IMR-90 (cell line): ENCODE data around the gene GUCY2D. TPM values are rescaled to one million over a fixed set of nuclear protein-coding genes. Genes with fewer than 3 reads are reported as not detected.

Source experiments
- ATAC-seq: fragments of 200-7000 bp; cut with Tn5 transposase; 2 replicates; pipeline ENCODE4 v1.9.1; 2020; ENCODE audit warnings: low read depth, mild to moderate bottlenecking, moderate library complexity
- BruUV-seq: library from RNA; stranded (reverse); fragments of 400-500 nt; replicated peaks from 2 replicates; lab custom pipeline; 2021; lab: Mats Ljungman, UMichigan
- CTCF ChIA-PET: fragments of 300-600 bp; formaldehyde crosslinking; extraction: SDS; loops from one replicate; lab custom pipeline; 2021; ENCODE audit warnings: antibody characterized with exemption; lab: Yijun Ruan, JAX
- POLR2A ChIA-PET: fragments of 300-600 bp; sonication (Branson Sonifier 250); formaldehyde crosslinking; loops from one replicate; lab custom pipeline; 2022; ENCODE audit warnings: antibody characterized with exemption; ENCODE audit not compliant: unreplicated experiment; lab: Charles Lee
- DNase-seq: peaks from one replicate; pipeline ENCODE4 v3.0.0; 2013
- H2AFZ ChIP-seq: replicated peaks from 2 replicates; pipeline ENCODE3; 2013; ENCODE audit warnings: low read length, mild to moderate bottlenecking; ENCODE audit not compliant: poor library complexity
- H2AK5ac ChIP-seq: 2 replicates; pipeline ENCODE4 v1.6.1; 2013; ENCODE audit warnings: low read depth, low read length, inconsistent platforms
- H2AK9ac ChIP-seq: replicated peaks from 2 replicates; pipeline ENCODE3; 2013; ENCODE audit warnings: mild to moderate bottlenecking, low read depth, low read length, moderate library complexity; ENCODE audit not compliant: poor library complexity
- H2BK120ac ChIP-seq: 2 replicates; pipeline ENCODE4 v1.6.1; 2013; ENCODE audit warnings: low read depth, low read length, inconsistent platforms
- H2BK15ac ChIP-seq: 3 replicates; pipeline ENCODE4 v1.6.1; 2013; ENCODE audit warnings: low read depth, low read length, inconsistent platforms
- H2BK20ac ChIP-seq: 2 replicates; pipeline ENCODE4 v1.6.1; 2013; ENCODE audit warnings: low read depth, mild to moderate bottlenecking, inconsistent platforms, low read length, moderate library complexity
- H2BK5ac ChIP-seq: 2 replicates; pipeline ENCODE4 v1.6.1; 2013; ENCODE audit warnings: mild to moderate bottlenecking, low read depth, low read length, inconsistent platforms; ENCODE audit not compliant: poor library complexity, severe bottlenecking
- H3K14ac ChIP-seq: replicated peaks from 2 replicates; pipeline ENCODE4 v1.6.1; 2013; ENCODE audit warnings: low read depth, low read length, inconsistent platforms
- H3K18ac ChIP-seq: 2 replicates; pipeline ENCODE4 v1.6.1; 2013; ENCODE audit warnings: low read depth, low read length, control low read depth
- H3K23ac ChIP-seq: 2 replicates; pipeline ENCODE4 v1.6.1; 2013; ENCODE audit warnings: low read depth, low read length, inconsistent platforms
- H3K27ac ChIP-seq: 2 replicates; pipeline ENCODE4 v1.5.1; 2013; ENCODE audit warnings: mild to moderate bottlenecking, control low read depth, low read length; ENCODE audit not compliant: insufficient read depth
- H3K27me3 ChIP-seq: 2 replicates; pipeline ENCODE4 v1.6.1; 2013; ENCODE audit warnings: low read length; ENCODE audit not compliant: control insufficient read depth, insufficient read depth
- H3K36me3 ChIP-seq: 2 replicates; pipeline ENCODE4 v1.6.1; 2013; ENCODE audit warnings: low read length, mixed read lengths; ENCODE audit not compliant: control insufficient read depth, insufficient read depth
- H3K4ac ChIP-seq: 2 replicates; pipeline ENCODE4 v1.6.1; 2013; ENCODE audit warnings: low read depth, low read length, inconsistent platforms
- H3K4me1 ChIP-seq: 2 replicates; pipeline ENCODE4 v1.6.1; 2013; ENCODE audit warnings: low read length, mixed read lengths; ENCODE audit not compliant: control insufficient read depth, insufficient read depth
- H3K4me2 ChIP-seq: 2 replicates; pipeline ENCODE4 v1.6.1; 2013; ENCODE audit warnings: low read depth, mild to moderate bottlenecking, control low read depth, low read length, moderate library complexity
- H3K4me3 ChIP-seq: 2 replicates; pipeline ENCODE4 v1.5.1; 2013; ENCODE audit warnings: low read depth, mild to moderate bottlenecking, control low read depth, low read length, moderate library complexity; ENCODE audit not compliant: insufficient read depth
- H3K56ac ChIP-seq: 2 replicates; pipeline ENCODE4 v1.6.1; 2013; ENCODE audit warnings: low read length, inconsistent platforms; ENCODE audit not compliant: insufficient read depth; ENCODE audit errors: extremely low read depth
- H3K79me1 ChIP-seq, 2 experiments: 2 replicates each; pipeline ENCODE4 v1.6.1; 2013; ENCODE audit warnings: low read length in 2 of 2, inconsistent platforms in 1 of 2, low read depth in 1 of 2
- H3K9ac ChIP-seq: 2 replicates; pipeline ENCODE4 v1.6.1; 2013; ENCODE audit warnings: low read depth, low read length, control low read depth
- H3K9me1 ChIP-seq: 2 replicates; pipeline ENCODE4 v1.6.1; 2013; ENCODE audit warnings: low read length, inconsistent platforms; ENCODE audit not compliant: insufficient read depth
- H3K9me3 ChIP-seq: 2 replicates; pipeline ENCODE4 v1.6.1; 2013; ENCODE audit warnings: low read length; ENCODE audit not compliant: control insufficient read depth, insufficient read depth
- H4K20me1 ChIP-seq: 2 replicates; pipeline ENCODE4 v1.6.1; 2013; ENCODE audit warnings: low read length, inconsistent platforms; ENCODE audit not compliant: insufficient read depth
- H4K5ac ChIP-seq: 2 replicates; pipeline ENCODE4 v1.6.1; 2013; ENCODE audit warnings: mild to moderate bottlenecking, low read depth, low read length, control low read depth
- H4K8ac ChIP-seq, 2 experiments: 2 replicates each; pipeline ENCODE4 v1.6.1; 2013; ENCODE audit warnings: low read depth in 2 of 2, low read length in 2 of 2, control low read depth in 1 of 2, inconsistent platforms in 1 of 2
- H4K91ac ChIP-seq: 2 replicates; pipeline ENCODE4 v1.6.1; 2013; ENCODE audit warnings: low read depth, low read length, inconsistent platforms; ENCODE audit not compliant: insufficient read depth
- BHLHE40 ChIP-seq: fragments of 150-350 bp; IDR thresholded peaks from 2 replicates; pipeline ENCODE4 v1.6.1; 2016; ENCODE audit warnings: mild to moderate bottlenecking, low read depth, low read length
- CTCF ChIP-seq: conservative IDR thresholded peaks from 2 replicates; pipeline ENCODE4 v1.5.1; 2012; ENCODE audit warnings: mild to moderate bottlenecking, low read depth, low read length, improper control_type of control experiment
- ELK1 ChIP-seq: fragments of 150-350 bp; IDR thresholded peaks from 2 replicates; pipeline ENCODE4 v1.6.1; 2016; ENCODE audit warnings: low read depth, mild to moderate bottlenecking, low read length, moderate library complexity, borderline replicate concordance
- FOS ChIP-seq: fragments of 150-350 bp; IDR thresholded peaks from 2 replicates; pipeline ENCODE4 v1.6.1; 2016; ENCODE audit warnings: low read depth, low read length
- MAFK ChIP-seq: IDR thresholded peaks from 2 replicates; pipeline ENCODE4 v1.6.1; 2012; ENCODE audit warnings: low read depth, low read length, improper control_type of control experiment
- RFX5 ChIP-seq: IDR thresholded peaks from 2 replicates; pipeline ENCODE4 v1.8.0; 2012; ENCODE audit warnings: low read depth, mild to moderate bottlenecking, low read length, moderate library complexity
- USF2 ChIP-seq: fragments of 150-350 bp; IDR thresholded peaks from 2 replicates; pipeline ENCODE4 v1.6.1; 2017; ENCODE audit warnings: mild to moderate bottlenecking, antibody characterized with exemption, low read length, low read depth
- WGBS, 2 experiments: methylation state at CpG; one replicate each; pipeline versions ENCODE4 v1.1.5 to v1.1.7; 2013; ENCODE audit warnings: missing lambda C conversion rate in 2 of 2; ENCODE audit not compliant: insufficient read length in 1 of 2; ENCODE audit errors: extremely low coverage in 2 of 2; 5-methylcytosine and 5-hydroxymethylcytosine counted together
- dilution Hi-C: fragments of 300-500 bp; cut with HindIII; formaldehyde crosslinking; loops from one replicate; pipeline ENCODE4 v1.14.3; 2018; ENCODE audit warnings: low sequenced_read_pairs; ENCODE audit not compliant: unreplicated experiment
- in situ Hi-C: fragments of 300-500 bp; cut with MboI; formaldehyde crosslinking; loops from 3 replicates; pipeline ENCODE4 v1.14.3; 2019; ENCODE audit warnings: low sequenced_read_pairs, inconsistent platforms, mixed read lengths
- intact Hi-C: fragments of 100-400 bp; cut with micrococcal nuclease; formaldehyde crosslinking; loops from 2 replicates; pipeline ENCODE4 v1.10.0; 2022
- polyA plus RNA-seq, 3 experiments: library from polyadenylated mRNA; depleted of rRNA; stranded (reverse); fragments of >200 nt; gene quantifications; 2 replicates each; pipeline ENCODE4 v1.2.3, GENCODE V29; 2012; ENCODE audit warnings: low replicate concordance in 1 of 3
- total RNA-seq: library from RNA; depleted of rRNA; stranded (reverse); fragments of >200 nt; gene quantifications from 2 replicates; pipeline ENCODE4 v1.2.3, GENCODE V29; 2012

The GUCY2D gene
- total and polyA plus RNA-seq, 2 of the 4 experiments (the other 2 are of a cell fraction) = 0.03 TPM; not detected in 1

GRCh38 chr17:7982173-7982572 is 20.2 kb upstream of the GUCY2D start:
- 0 out of 3 replicates have a peak overlapping the region, but pooled peaks have one; percentile 29 for H2BK15ac ChIP-seq
- no peak overlapping the region for H2AK9ac ChIP-seq
- DNase-seq (peak; percentile 78), ATAC-seq (peak; percentile 92)
- peak overlapping the region; percentile 47; the same call in 1 of the 2 replicates for H2BK20ac ChIP-seq
- peak overlapping the region; percentile 23 to 76; a peak in 1 of 4 replicates for H4K8ac ChIP-seq
- H4K20me1 ChIP-seq = no peaks in the 10 kb centered on the region
- no peak overlapping the region for H3K27ac ChIP-seq
- H3K4me3 ChIP-seq = no peak overlapping the region
- H4K5ac ChIP-seq = peak overlapping the region; percentile 82
- peak overlapping the region; percentile 5 for H2BK5ac ChIP-seq
- no peak overlapping the region for H3K23ac ChIP-seq
- peaks cover 3% of the 10 kb centered on the region for H3K9me1 ChIP-seq
- intact Hi-C loops = no loop called here
- 16% methylated on average over 2 of the region's 7 CpGs; no CpG with 5 or more reads in 1 of the 2 experiments for WGBS, 2 experiments
- no peak overlapping the region for H3K9ac ChIP-seq
- dilution Hi-C loops = no loop called here
- H3K4me2 ChIP-seq = peak overlapping the region; percentile 53; the same call in 1 of the 2 replicates
- no peak overlapping the region for H4K91ac ChIP-seq
- H2AK5ac ChIP-seq = no peak overlapping the region
- in situ Hi-C loops = loop anchor here (25.0 kb wide), 1 partner anchor 245 kb away; no protein-coding TSS in a partner anchor
- peak overlapping the region; percentile 31; the same call in 1 of the 2 replicates for H3K18ac ChIP-seq
- peak overlapping the region; percentile 56; the same call in 1 of the 2 replicates for H3K14ac ChIP-seq
- no peaks in the 10 kb centered on the region for H3K79me1 ChIP-seq
- BruUV-seq = no TSS peak
- 0 out of 2 replicates have a peak overlapping the region, but pooled peaks have one; percentile 16 for H3K4ac ChIP-seq
- peak overlapping the region; percentile 54 for H2BK120ac ChIP-seq
- H3K27me3 ChIP-seq = 0 out of 2 replicates have a peak, but pooled peaks cover 2% of the 10 kb centered on the region
- no peak overlapping the region for H3K56ac ChIP-seq
- no peaks in the 10 kb centered on the region for H3K9me3 ChIP-seq
- CTCF ChIA-PET = interaction anchor here (0.9 to 1.5 kb wide), 3 partner anchors 59 to 120 kb away, joined by 3 to 6 read pairs (median 3); partner anchors contain the start of gene RNF227
- TF ChIP-seq FOS (peak; percentile 66), ELK1 (no peak), RFX5 (no peak), BHLHE40 (no peak), USF2 (no peak), CTCF (no peak), MAFK (0 out of 2 replicates have a peak, but pooled peaks have one; percentile 32)
- peaks cover 9% of the 10 kb centered on the region; the same call in 1 of the 2 replicates for H3K4me1 ChIP-seq
- no peaks in the 10 kb centered on the region for H3K36me3 ChIP-seq
- POLR2A ChIA-PET = no interaction called here
- H2AFZ ChIP-seq = peak overlapping the region; percentile 64
